Tibial nerve (tissue), 4 donors: Measurements from ENCODE around the gene ASB1.

Experiments used
- EP300 ChIP-seq, 2 donors: sonication (generic); formaldehyde crosslinking; IDR thresholded peaks; one replicate each; pipeline ENCODE4 v1.6.1; 2017; ENCODE audit warnings: antibody characterized with exemption in 2 of 2, mild to moderate bottlenecking in 1 of 2
- POLR2A ChIP-seq, 2 donors: fragments of 450-650 bp; IDR thresholded peaks; one replicate each; pipeline ENCODE4 v1.6.1; 2017; ENCODE audit warnings: antibody characterized with exemption in 2 of 2, mild to moderate bottlenecking in 2 of 2, moderate library complexity in 2 of 2
- TF ChIP-seq, protein P1 (sequence below), 5 experiments: fragments of 200-600 bp in 3 of 5; fragments of 450-650 bp in 2 of 5; sonication (generic) in 3 of 5; IDR thresholded peaks; one replicate each; pipeline ENCODE4 v1.5.1; 2016 to 2019; ENCODE audit warnings: antibody characterized with exemption in 5 of 5, mild to moderate bottlenecking in 3 of 5, moderate library complexity in 2 of 5

DNA sequence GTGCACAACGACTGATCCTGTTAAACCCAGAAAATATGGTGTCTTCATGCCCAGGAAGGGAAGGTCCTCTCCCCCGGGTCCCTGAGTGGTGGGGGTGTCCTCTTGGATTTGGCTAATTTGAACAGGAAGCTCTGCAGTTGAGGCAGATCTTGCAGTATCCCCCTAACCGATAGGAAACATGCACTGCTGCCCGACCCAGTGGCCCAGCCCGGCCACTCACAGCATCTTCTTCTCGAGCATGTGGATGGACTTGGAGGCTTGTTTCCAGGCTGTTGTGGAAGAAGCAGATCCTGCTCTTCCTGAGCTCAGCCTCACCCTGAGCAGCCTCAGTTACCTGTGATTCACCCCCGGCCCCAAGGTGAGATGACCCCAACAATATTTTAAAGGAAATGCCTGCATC lies 46.4 kb upstream of the ASB1 start:
- TF ChIP-seq, protein P1, sequence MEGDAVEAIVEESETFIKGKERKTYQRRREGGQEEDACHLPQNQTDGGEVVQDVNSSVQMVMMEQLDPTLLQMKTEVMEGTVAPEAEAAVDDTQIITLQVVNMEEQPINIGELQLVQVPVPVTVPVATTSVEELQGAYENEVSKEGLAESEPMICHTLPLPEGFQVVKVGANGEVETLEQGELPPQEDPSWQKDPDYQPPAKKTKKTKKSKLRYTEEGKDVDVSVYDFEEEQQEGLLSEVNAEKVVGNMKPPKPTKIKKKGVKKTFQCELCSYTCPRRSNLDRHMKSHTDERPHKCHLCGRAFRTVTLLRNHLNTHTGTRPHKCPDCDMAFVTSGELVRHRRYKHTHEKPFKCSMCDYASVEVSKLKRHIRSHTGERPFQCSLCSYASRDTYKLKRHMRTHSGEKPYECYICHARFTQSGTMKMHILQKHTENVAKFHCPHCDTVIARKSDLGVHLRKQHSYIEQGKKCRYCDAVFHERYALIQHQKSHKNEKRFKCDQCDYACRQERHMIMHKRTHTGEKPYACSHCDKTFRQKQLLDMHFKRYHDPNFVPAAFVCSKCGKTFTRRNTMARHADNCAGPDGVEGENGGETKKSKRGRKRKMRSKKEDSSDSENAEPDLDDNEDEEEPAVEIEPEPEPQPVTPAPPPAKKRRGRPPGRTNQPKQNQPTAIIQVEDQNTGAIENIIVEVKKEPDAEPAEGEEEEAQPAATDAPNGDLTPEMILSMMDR (IDR thresholded peaks at IDR 0.05), result no peak
- TF ChIP-seq POLR2A (IDR thresholded peaks at IDR 0.05), result no peak
- TF ChIP-seq EP300 (IDR thresholded peaks at IDR 0.05), result no peak
